D721Med (cell line): ENCODE data around the gene GNE.

Source experiments
- DNase-seq: peaks from one replicate; pipeline ENCODE4 v3.0.0; 2011; ENCODE audit warnings: low spot score; ENCODE audit not compliant: insufficient read length
- FAIRE-seq: peaks from 2 replicates; lab custom pipeline; 2011; peaks lifted over from hg19 to GRCh38; lab: Jason Lieb, UNC
- CTCF ChIP-seq: IDR thresholded peaks from 2 replicates; pipeline ENCODE4 v1.5.1; 2012; ENCODE audit warnings: mild to moderate bottlenecking, control low read depth; ENCODE audit not compliant: insufficient read depth; ENCODE audit errors: missing control alignments

GNE gene

GRCh38 chr9:36169166-36169565 is 89.1 kb downstream of the GNE start, which contains the start of gene CCIN:
TSS of gene CCIN (plus strand) at chr9:36169388. CDS start at chr9:36169503, 115 bp downstream.
- FAIRE-seq, result no peak
- no peak for DNase-seq
- no peak for TF ChIP-seq CTCF

GRCh38 chr9:36166168-36166927 is 91.9 kb downstream of the GNE start:
- peak; percentile 82 for TF ChIP-seq CTCF
- DNase-seq (peak; percentile 95), FAIRE-seq (no peak)

- TF ChIP-seq CTCF, result no peak
- no peak for FAIRE-seq
- DNase-seq, result no peak
Measured at GRCh38 chr9:36165826-36166167, 92.5 kb downstream of the GNE start.

- FAIRE-seq (no peak), DNase-seq (no peak)
- no peak for TF ChIP-seq CTCF
Measured at GRCh38 chr9:36164989-36165388, 93.3 kb downstream of the GNE start.
